ELR (cell line): ENCODE measurements around the gene HMCN2.
"Not testable (repeated sequence)": the region's sequence is repeated elsewhere in the genome, so short reads cannot be mapped to it uniquely, and the experiment has no call there.

Experiments used
- DNase-seq: peaks from one replicate; pipeline ENCODE4 v3.0.0-alpha.2; 2015; ENCODE audit warnings: low read depth

The HMCN2 gene

DNA sequence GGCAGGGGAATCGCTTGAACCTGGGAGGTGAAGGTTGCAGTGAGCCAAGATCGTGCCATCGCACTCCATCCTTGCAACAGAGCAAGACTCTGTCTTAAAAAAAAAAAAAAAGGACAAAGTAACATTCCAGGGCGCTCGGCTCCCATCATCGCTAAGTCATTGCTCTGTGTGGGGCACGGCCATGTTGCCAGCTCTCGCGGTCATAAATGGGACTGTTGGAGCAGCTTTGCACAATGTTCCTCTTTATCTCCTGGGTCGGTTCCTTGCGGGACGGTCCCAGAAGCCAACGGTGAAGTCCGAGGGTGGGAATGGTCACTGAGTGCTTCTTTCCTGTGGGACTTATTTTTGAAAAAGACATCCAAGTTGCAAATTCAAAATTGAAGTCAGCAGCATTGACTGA is 65.5 kb downstream of the HMCN2 start:
- no peak for DNase-seq

GRCh38 chr9:130331573-130331972 is 66.0 kb downstream of the HMCN2 start:
- DNase-seq = peak; percentile 25

GRCh38 chr9:130332384-130332926 is 66.9 kb downstream of the HMCN2 start:
- DNase-seq = no peak

- no peak for DNase-seq
Measured at GRCh38 chr9:130333041-130333711, 67.6 kb downstream of the HMCN2 start.

- no peak for DNase-seq
Measured at GRCh38 chr9:130333712-130334062, 68.1 kb downstream of the HMCN2 start.

GRCh38 chr9:130334915-130335314 is 69.4 kb downstream of the HMCN2 start:
- DNase-seq = no peak

DNA sequence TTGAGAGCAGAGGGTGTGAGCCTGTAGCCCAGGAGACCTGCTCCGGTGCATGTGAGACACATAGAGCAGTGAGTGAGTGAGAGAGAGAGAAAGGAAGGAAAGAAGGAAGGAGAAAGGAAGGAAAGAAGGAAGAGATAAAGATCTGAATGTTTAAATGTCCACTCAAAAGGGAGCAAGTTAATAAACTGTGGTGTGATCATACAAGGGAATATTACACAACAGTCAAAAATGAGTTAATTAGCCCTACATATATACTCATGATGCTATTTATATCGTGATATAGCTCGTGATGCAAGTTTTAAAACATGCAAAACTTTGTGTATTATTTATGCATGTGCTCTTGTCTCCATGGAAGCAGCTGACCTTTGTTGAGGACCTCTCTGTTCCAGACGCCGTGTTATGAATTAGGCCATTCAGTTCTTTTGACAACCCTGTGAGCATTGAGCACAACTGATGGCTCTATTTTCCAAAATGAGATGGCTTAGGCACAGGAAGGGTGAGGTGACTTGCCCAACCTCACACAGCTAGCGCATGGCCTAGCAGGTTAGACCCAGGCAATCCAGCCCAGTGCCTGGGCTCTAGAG is 70.6 kb downstream of the HMCN2 start:
- no peak for DNase-seq

DNA sequence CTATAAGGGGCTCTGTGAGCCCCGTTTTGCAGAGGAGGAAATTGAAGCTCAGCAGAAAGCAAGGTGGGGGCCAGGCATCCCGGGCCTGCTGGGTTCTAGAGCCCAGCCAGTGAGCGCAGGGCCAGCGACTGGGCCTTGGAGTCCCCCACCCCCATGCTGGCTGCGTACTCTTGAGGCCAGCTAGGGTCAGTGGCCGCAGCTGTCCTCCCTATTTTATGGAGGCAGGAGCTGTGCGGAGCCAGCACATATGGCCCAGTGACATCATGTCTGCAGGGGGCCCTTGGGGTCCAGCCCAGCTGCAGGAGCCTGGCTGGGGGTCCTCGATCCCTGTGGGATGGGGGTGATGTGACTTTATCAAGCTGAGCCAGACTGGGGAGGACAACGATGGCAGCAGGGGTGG is 71.3 kb downstream of the HMCN2 start:
- no peak for DNase-seq

- DNase-seq = no peak
Measured at GRCh38 chr9:130337318-130337717, 71.8 kb downstream of the HMCN2 start.

- no peak for DNase-seq
Measured at GRCh38 chr9:130337784-130338380, 72.3 kb downstream of the HMCN2 start.

DNA sequence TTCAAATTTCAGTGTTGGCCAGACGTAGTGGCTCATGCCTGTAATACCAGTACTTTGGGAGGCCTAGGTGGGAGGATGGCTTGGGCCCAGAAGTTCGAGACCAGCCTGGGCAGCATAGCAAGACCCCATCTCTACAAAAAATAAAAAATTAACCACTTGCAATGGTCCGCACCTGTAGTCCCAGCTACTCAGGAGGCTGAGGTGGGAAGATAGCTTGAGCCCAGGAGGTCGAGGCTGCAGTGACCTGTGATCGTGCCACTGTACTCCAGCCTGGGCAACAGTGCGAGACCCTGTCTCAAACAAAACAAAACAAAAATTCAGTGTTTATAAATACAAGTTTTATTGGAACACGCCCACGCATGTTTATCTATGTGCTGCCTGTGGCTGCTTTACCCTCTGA is 73.3 kb downstream of the HMCN2 start:
- not testable (repeated sequence) for DNase-seq

DNA sequence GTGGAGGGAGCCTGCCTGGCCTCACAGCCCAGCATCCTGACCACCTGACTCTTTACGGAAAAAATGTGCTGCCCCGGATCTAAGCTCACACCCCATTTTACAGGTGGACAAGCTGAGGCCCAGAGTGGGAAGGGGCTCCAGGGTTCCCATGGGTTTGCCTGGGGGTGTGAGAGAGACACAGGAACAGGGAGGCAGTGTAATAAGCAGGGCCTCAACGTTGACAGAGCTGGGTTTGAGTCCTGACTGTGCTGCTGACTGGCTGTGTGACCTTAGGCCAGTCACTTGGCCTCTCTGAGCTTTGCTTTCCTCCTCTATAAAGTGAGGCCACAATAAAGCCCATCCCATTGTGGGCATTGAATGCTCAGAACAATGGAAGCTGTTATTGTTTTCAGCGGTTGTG is 73.7 kb downstream of the HMCN2 start:
- DNase-seq = no peak

GRCh38 chr9:130340011-130340410 is 74.5 kb downstream of the HMCN2 start:
- DNase-seq = no peak

GRCh38 chr9:130340557-130340956 is 75.0 kb downstream of the HMCN2 start:
- not testable (repeated sequence) for DNase-seq

DNA sequence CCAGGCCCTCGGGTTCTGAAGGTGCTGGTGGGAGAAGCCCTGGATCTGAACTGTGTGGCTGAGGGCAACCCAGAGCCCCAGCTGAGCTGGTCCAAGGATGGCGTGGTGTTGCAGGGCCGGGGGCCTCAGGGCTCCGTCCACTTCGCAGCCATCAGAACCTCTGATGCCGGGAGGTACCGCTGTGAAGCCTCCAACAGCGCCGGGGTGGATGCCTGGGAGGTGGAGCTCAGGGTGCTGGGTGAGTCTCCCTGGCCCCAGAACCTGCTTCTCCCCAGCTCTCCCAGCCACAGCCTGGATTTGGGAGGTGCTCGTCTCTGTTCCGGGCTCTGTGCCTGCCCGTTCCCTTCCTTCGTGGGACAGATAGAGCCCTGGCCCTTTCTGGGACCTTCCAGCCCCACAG is 75.6 kb downstream of the HMCN2 start:
- DNase-seq = no peak

GRCh38 chr9:130341839-130342713 is 76.5 kb downstream of the HMCN2 start:
- DNase-seq = no peak

DNA sequence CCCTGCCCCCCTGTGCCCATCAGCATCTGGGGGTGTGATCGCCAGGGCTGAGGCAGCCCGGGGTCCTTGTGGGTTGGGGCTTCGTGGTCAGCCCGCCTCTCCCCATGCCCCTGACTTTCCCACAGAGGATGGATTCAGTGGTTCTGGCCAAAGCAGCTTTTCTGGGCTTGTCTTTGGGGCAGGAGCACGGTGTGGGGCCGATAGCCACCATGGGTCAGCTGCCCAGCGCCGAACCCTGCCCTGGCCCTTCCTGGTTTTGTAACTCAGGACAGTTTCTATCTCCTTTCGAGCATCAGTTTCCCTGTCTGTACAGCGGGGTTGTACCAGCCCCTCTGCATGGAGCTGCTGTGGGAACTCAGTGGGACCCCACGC is 77.1 kb downstream of the HMCN2 start:
- DNase-seq = no peak

DNA sequence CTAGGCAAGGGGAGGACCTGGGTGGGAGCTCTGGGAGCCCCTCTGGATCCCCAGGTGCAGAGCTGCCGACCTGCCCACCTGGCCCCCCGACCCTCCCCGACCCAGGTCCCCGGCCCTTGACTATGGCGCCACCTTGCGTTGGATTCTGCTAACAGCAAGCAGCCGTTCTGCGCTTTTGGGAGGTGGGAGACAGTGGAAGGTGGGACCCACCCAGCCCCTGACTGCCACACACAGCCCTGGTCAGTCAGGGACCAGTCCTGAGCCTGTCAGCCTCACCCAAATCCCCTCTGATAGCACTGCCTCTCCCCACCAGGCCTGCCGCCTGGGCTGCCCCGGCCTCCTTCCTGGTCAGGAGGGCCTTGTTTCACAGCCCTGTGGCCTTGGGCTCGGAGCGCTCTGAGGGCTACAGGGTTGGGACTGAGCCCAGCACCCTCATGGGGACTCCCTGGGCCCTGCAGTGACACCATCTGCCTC is 77.9 kb downstream of the HMCN2 start:
- DNase-seq = no peak

DNA sequence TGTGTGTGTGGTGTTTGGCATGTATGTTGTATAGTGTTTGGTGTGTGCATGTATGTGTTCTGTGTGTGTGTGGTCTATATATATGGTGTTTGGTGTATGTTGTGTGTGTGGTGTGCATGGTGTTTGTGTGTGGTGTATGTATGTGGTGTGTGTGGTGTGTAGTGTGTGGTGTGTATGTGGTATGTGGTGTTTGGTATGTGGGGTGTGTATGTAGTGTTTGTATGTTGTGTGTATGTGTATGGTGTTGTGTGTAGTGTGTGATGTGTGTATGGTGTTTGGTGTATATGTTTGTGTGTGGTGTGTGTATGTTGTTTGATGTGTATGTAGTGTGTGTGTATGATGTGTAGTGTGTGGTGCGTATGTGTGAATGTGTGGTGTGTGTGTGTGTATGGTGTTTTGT is 78.8 kb downstream of the HMCN2 start:
- DNase-seq = no peak

- DNase-seq = no peak
Measured at GRCh38 chr9:130345009-130345896, 79.7 kb downstream of the HMCN2 start.

- DNase-seq = no peak
Measured at GRCh38 chr9:130345897-130346385, 80.4 kb downstream of the HMCN2 start.
